Measurements from ENCODE around the gene PSME3.

GRCh38 chr17:42873315-42873714 is 40.1 kb downstream of the PSME3 start:
- TF ChIP-seq CTCF (IDR thresholded peaks at IDR 0.05) (no peak), EZH2 (IDR thresholded peaks at IDR 0.05) (no peak)
